Measurements from ENCODE around the gene AFF3.

AFF3 gene

DNA sequence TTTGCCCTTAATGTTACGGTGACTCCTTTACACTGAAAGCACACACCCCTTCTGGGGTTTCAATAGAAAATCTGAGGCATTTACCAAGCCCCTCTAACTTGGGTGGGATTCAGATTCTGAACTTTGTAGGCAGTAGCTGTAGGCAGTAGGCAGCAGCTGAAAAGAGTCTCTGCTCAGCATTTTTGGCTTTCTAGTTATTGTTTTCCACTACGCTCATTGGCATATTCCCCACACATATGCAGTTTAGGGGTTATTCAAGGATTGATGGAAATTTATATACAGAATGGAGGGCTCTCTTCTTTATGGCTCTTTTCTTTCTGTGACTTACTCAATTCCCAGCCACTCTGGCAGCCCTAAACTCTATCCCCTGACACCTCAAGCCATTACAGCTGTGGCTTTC is 419.9 kb downstream of the AFF3 start:
- DNase-seq (ENCODE audit: extremely low read depth, low read depth) = no peak
- TF ChIP-seq, protein P1, sequence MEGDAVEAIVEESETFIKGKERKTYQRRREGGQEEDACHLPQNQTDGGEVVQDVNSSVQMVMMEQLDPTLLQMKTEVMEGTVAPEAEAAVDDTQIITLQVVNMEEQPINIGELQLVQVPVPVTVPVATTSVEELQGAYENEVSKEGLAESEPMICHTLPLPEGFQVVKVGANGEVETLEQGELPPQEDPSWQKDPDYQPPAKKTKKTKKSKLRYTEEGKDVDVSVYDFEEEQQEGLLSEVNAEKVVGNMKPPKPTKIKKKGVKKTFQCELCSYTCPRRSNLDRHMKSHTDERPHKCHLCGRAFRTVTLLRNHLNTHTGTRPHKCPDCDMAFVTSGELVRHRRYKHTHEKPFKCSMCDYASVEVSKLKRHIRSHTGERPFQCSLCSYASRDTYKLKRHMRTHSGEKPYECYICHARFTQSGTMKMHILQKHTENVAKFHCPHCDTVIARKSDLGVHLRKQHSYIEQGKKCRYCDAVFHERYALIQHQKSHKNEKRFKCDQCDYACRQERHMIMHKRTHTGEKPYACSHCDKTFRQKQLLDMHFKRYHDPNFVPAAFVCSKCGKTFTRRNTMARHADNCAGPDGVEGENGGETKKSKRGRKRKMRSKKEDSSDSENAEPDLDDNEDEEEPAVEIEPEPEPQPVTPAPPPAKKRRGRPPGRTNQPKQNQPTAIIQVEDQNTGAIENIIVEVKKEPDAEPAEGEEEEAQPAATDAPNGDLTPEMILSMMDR (IDR thresholded peaks at IDR 0.05; ENCODE audit: low read depth, low read length) = no peak

DNA sequence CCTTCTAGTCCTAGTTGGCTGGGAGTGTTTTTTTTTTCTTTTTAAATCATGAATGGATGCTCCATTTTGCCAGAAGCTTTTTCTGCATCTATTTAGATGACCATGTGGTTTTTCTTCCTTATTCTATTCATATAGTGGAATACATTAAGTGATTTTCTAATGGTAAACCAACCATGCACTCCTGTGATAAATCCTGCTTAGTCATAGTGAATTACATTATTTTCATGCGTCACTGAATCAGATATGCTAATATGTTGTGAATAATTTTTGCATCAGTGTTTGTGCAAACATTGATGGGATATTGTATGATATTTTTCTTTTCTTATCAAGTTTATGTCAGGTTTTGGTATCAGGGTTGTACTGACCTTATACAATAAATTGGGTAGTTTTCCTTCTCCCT is 423.3 kb downstream of the AFF3 start:
- TF ChIP-seq, protein P1 (IDR thresholded peaks at IDR 0.05; ENCODE audit: low read depth, low read length) = no peak
- DNase-seq (ENCODE audit: extremely low read depth, low read depth) = no peak

DNA sequence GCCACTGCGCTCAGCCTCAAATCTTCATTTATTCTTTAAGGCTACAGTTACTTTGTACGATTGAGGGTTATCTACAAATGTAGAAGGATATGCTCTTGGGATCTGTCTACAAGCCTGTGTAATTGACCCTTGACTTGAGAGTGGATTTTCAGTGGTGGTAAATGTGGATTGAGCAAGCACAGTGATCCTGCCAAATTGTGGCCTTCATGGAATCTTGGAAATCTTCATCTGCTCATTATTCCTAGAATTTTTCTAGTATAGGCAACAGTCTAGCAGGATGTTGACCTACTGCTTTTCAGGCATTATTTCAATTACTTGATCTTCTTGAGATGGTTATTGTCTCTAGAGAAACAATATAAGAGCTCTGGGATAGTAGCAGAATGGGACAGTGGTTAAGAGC is 426.4 kb downstream of the AFF3 start:
- no peak for DNase-seq (ENCODE audit: extremely low read depth, low read depth)
- TF ChIP-seq, protein P1 (IDR thresholded peaks at IDR 0.05; ENCODE audit: low read depth, low read length) = no peak

DNA sequence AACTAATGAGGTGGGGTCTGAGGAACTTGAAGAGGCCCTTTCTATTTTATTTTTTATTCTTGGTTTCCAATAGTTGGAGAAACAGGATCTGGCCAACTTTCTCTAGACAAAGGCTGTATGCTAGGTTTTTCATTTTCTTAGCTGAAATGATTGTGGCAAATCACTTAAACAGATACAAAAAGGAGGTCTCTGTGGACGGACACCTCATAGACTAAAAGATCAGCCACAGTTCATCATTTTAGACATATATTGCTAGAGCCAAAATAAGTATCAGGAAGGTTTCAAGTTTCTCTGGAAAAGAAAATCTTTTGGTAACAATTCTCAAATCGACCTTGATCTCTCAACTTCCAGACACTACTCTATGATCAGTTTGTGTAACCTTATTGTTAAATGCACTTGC is 428.0 kb downstream of the AFF3 start:
- no peak for DNase-seq (ENCODE audit: extremely low read depth, low read depth)
- TF ChIP-seq, protein P1 (IDR thresholded peaks at IDR 0.05; ENCODE audit: low read depth, low read length) = no peak

DNA sequence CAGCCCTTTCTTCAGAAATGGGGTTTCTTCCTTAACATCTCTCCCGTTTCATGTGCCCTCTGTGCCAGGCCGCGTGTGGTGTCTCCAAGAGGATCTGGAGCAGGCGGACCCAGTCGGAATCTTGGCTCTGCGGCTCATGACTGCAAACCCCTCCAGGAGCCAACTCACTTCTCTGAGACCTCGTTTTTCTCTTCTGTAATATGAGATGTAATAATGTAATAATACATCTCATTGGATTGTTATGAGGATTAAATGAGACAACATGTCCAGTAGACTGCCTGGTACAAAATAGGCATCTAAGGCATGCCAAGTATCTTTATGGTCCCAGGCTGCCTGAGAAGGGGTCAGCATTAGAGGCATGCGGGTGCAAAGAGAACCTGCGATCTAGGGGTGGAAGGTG is 431.2 kb downstream of the AFF3 start:
- no peak for DNase-seq (ENCODE audit: extremely low read depth, low read depth)
- TF ChIP-seq, protein P1 (IDR thresholded peaks at IDR 0.05; ENCODE audit: low read depth, low read length) = no peak

DNA sequence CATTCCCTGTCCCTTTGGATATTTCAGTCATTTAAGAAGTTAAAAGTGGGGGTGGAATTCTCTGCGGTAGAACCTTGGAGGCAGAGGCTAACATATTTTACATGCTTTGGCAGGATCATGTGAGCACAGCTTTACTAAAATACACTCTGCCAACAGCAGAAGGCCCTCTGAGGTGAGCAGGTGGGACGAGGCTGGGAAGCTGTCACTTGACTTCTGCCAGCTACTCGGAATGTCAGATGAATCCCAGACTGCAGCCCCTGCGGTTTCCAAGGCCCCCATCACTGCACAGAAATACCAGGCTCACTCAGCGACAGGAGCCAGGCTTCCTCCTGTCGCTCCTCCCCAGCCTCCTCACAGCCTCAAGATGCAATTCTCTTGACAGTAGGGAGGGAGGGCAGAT is 431.7 kb downstream of the AFF3 start:
- TF ChIP-seq, protein P1 (IDR thresholded peaks at IDR 0.05; ENCODE audit: low read depth, low read length) = no peak
- no peak for DNase-seq (ENCODE audit: extremely low read depth, low read depth)

DNA sequence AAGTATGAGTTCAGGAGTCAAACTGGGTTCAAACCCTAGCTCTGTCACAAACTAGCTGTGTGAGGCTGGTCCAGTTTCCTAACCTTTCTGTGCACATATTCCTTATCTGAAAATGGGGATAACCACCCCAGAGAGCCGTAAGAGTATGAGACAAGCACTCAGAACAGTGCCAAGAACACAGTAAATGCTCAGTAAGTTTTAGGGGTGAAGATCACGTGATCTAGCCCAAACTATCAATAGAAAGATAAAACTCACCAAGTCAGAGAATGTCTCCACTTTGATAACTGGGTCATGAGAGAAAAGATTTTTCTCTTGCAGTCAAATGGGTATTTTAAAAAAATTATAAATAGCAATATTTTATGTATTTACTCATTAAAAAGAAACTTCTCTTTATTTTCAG is 433.2 kb downstream of the AFF3 start:
- no peak for DNase-seq (ENCODE audit: extremely low read depth, low read depth)
- TF ChIP-seq, protein P1 (IDR thresholded peaks at IDR 0.05; ENCODE audit: low read depth, low read length) = no peak

All from AG09319 (cell line).